ENCODE measurements around the gene GRM4.

The GRM4 gene

GRCh38 chr6:34028691-34029360 is 117.1 kb downstream of the GRM4 start:
- no peak for DNase-seq (ENCODE audit: low read depth)
- TF ChIP-seq, protein P1, sequence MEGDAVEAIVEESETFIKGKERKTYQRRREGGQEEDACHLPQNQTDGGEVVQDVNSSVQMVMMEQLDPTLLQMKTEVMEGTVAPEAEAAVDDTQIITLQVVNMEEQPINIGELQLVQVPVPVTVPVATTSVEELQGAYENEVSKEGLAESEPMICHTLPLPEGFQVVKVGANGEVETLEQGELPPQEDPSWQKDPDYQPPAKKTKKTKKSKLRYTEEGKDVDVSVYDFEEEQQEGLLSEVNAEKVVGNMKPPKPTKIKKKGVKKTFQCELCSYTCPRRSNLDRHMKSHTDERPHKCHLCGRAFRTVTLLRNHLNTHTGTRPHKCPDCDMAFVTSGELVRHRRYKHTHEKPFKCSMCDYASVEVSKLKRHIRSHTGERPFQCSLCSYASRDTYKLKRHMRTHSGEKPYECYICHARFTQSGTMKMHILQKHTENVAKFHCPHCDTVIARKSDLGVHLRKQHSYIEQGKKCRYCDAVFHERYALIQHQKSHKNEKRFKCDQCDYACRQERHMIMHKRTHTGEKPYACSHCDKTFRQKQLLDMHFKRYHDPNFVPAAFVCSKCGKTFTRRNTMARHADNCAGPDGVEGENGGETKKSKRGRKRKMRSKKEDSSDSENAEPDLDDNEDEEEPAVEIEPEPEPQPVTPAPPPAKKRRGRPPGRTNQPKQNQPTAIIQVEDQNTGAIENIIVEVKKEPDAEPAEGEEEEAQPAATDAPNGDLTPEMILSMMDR (IDR thresholded peaks at IDR 0.05; ENCODE audit: low read depth, low read length, missing control alignments), result no peak
- no peak overlapping the region for H3K4me3 ChIP-seq (ENCODE audit: low read depth, low read length)

DNA sequence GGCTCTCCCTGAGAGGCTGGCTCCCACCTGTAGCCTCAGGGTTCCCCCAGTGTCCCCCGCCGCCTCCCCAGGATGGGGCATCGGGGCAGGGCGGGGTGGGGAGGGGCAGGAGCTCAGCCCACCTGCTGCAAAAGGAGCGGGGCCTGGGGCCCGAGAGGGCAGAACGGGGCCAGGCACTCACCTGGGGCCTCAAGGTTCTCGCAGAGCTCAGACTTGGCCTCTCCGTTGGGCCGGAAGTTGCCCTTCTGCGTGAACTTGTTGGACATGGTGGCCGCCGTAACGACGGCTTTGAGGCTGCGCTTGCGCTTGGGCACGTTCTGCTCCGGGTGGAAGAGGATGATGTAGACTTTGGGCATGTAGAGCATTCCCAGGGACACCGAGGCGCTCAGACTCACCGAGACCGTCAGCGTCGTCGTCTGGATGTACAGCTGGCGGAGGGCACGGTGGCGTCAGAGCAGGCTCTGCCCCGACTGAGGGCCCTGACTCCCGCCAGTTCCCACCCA is 117.9 kb downstream of the GRM4 start:
- no peak overlapping the region for H3K4me3 ChIP-seq (ENCODE audit: low read depth, low read length)
- no peak for DNase-seq (ENCODE audit: low read depth)
- TF ChIP-seq, protein P1 (IDR thresholded peaks at IDR 0.05; ENCODE audit: low read depth, low read length, missing control alignments), result no peak

GRCh38 chr6:34027445-34027936 is 118.4 kb downstream of the GRM4 start:
- TF ChIP-seq, protein P1 (IDR thresholded peaks at IDR 0.05; ENCODE audit: low read depth, low read length, missing control alignments), result peak; percentile 76
- no peak overlapping the region for H3K4me3 ChIP-seq (ENCODE audit: low read depth, low read length)
- DNase-seq (ENCODE audit: low read depth), result no peak

DNA sequence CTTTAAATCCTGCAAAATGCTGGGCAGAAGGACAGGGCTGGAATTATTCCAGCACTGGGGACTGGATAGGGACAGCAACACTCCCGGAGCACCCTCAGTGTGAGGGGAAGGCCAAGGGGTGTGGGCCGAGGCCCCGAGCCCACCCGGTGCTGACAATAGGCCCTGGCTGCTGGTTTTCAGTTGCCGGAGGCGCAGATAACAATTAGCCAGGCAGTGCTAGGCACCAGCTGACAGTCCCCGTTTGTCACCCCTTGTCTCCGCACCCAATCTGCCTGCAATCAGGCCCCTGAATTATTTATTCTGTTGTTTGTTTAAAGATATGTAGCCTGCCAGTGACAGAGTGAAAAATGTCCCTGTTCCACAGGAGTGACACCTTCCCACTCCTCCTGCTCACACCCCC is 120.0 kb downstream of the GRM4 start:
- TF ChIP-seq, protein P1 (IDR thresholded peaks at IDR 0.05; ENCODE audit: low read depth, low read length, missing control alignments), result no peak
- no peak overlapping the region for H3K4me3 ChIP-seq (ENCODE audit: low read depth, low read length)
- DNase-seq (ENCODE audit: low read depth), result no peak

DNA sequence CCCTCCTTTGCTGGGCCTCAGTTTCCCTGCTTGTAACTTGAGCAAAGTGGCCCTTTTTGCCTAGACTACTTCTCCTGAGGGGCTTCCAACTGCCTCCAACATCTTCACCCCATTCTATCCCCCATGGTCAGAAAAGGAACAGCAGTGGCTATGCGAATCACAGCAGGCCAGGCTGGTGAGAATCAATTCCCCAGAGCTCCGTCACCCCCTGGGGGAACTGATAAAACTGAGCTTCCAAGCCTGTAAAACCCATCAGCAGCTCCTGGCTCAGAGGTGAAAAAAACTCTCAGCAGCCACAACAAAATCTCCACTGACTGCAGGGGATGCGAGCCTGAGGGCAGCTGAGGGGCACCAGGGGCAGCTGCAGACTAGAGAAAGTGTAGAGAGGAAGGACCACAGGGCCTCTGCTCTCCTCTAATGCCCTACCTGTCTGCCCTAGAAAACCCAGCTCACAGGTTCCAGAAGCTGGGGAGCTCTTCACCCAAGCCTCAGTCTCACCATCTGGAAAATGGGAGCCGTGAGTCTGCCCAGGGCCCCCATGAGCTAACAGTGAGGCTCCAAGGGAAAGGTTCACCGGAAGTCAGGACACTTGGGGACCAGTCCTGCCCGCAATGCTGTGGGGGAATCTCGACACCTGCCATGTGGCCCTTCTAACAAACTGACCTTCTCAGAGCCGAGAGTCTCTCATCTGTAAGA is 120.6 kb downstream of the GRM4 start:
- H3K4me3 ChIP-seq (ENCODE audit: low read depth, low read length), result no peak overlapping the region
- no peak for DNase-seq (ENCODE audit: low read depth)
- TF ChIP-seq, protein P1 (IDR thresholded peaks at IDR 0.05; ENCODE audit: low read depth, low read length, missing control alignments), result no peak

- DNase-seq (ENCODE audit: low read depth), result no peak
- TF ChIP-seq, protein P1 (IDR thresholded peaks at IDR 0.05; ENCODE audit: low read depth, low read length, missing control alignments), result no peak
- no peak overlapping the region for H3K4me3 ChIP-seq (ENCODE audit: low read depth, low read length)
Observed at GRCh38 chr6:34022873-34023255, 123.0 kb downstream of the GRM4 start.
